GM12891 (cell line): Measurements from ENCODE around the gene CORO1C.

Experiments used
- POLR2A ChIP-seq: IDR thresholded peaks from 2 replicates; pipeline ENCODE4 v1.6.1; 2011; ENCODE audit warnings: low read depth, low read length, control low read depth
- POLR2AphosphoS5 ChIP-seq: IDR thresholded peaks from 2 replicates; pipeline ENCODE4 v1.6.1; 2011; ENCODE audit warnings: low read depth, low read length, control low read depth
- SPI1 ChIP-seq: IDR thresholded peaks from 2 replicates; pipeline ENCODE4 v1.6.1; 2011; ENCODE audit warnings: low read depth, low read length, control low read depth
- TAF1 ChIP-seq: IDR thresholded peaks from 2 replicates; pipeline ENCODE4 v1.6.1; 2011; ENCODE audit warnings: low read depth, low read length, control low read depth

DNA sequence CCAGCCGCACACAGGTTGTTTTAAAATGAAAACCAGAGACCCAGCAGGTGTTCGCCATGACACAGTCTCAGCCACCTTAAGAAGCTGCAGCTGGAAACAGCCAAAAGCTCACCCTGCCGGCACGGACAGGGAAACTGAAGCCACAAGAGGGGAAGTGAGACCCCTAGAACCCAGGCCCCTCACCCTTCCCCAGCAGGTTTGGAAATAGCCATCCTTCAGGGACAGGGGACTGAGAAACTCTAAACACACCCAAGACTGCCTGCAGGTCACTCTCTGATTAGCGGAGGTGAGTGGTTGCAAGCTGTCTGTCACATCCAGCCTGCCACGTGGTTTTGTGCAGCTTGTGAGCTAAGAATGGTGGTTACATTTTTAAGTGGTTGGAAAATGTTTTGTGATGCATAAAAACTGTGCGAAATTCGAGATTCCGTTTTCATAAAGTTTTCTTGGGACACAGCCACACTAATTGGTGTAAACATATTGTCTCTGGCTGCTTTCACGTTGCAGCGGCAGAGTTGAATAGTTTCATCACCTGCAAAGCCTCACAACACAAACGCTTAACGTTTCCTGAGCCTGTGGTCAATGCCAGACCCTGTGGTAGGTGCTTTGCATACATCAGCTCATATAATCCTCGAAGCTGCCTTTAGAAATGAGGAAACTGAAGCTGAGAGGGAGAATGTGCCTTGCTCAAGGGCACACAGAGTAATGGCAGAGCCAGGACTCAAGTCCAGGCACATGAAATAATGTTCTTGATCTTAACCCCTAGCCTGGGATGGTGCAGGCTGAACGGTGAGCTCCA lies 95.9 kb downstream of the CORO1C start:
- TF ChIP-seq POLR2AphosphoS5 (peak; percentile 93), POLR2A (peak; percentile 96), TAF1 (0 out of 2 replicates have a peak, but pooled peaks have one; percentile 59), SPI1 (peak; percentile 93)
